Measurements from ENCODE around the gene KRI1.

DNA sequence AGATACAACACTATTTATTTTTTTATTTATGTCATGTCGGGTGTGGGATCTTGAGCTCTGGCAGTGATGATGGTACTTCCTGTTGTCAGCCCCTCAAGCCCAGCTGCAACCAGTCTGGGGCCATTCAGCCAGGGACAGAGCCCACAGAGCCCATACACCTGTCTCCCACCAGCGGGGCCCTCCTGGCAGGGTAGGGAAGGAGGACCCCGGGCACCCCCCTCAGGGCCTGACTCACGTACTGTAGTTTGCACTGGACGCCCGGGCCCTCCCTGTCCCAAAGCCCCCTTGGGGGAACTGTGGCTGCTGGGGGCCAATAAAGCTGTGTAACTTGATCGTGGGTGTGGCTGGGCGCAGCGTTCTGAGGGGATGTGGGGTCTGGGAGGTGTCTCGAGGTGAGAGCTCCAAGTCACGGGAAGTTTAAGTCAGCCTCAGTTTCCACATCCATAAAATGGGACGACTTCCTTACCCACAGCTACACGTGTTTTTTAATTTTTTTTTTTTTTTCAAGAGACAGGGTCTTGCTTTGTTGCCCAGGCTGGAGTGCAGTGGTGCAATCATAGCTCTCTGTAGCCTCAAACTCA, 12.6 kb downstream of the KRI1 start:
- TF ChIP-seq EZH2 (IDR thresholded peaks at IDR 0.05; ENCODE audit: borderline replicate concordance, low read length): no peak
- TF ChIP-seq, protein P1, sequence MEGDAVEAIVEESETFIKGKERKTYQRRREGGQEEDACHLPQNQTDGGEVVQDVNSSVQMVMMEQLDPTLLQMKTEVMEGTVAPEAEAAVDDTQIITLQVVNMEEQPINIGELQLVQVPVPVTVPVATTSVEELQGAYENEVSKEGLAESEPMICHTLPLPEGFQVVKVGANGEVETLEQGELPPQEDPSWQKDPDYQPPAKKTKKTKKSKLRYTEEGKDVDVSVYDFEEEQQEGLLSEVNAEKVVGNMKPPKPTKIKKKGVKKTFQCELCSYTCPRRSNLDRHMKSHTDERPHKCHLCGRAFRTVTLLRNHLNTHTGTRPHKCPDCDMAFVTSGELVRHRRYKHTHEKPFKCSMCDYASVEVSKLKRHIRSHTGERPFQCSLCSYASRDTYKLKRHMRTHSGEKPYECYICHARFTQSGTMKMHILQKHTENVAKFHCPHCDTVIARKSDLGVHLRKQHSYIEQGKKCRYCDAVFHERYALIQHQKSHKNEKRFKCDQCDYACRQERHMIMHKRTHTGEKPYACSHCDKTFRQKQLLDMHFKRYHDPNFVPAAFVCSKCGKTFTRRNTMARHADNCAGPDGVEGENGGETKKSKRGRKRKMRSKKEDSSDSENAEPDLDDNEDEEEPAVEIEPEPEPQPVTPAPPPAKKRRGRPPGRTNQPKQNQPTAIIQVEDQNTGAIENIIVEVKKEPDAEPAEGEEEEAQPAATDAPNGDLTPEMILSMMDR (IDR thresholded peaks at IDR 0.05; ENCODE audit: low read length): no peak
